Osteocyte (in vitro differentiated cells): ENCODE measurements around the gene TOX4. TPM values are rescaled to one million over a fixed set of nuclear protein-coding genes. Genes with fewer than 3 reads are reported as not detected.

Source experiments
- DNase-seq: peaks from one replicate; pipeline ENCODE4 v3.0.0; 2021; ENCODE audit warnings: mixed read lengths; ENCODE audit not compliant: unreplicated experiment; ENCODE audit errors: extremely low spot score
- H3K27ac Mint-ChIP-seq: one replicate; pipeline ENCODE4 v1.8.0; 2021; ENCODE audit warnings: mild to moderate bottlenecking, mixed read lengths; ENCODE audit not compliant: unreplicated experiment
- H3K27me3 Mint-ChIP-seq: one replicate; pipeline ENCODE4 v1.8.0; 2021; ENCODE audit warnings: mixed read lengths; ENCODE audit not compliant: unreplicated experiment
- H3K36me3 Mint-ChIP-seq: one replicate; pipeline ENCODE4 v1.8.0; 2021; ENCODE audit warnings: mixed read lengths; ENCODE audit not compliant: unreplicated experiment
- H3K4me1 Mint-ChIP-seq: one replicate; pipeline ENCODE4 v1.8.0; 2021; ENCODE audit warnings: mixed read lengths; ENCODE audit not compliant: unreplicated experiment
- H3K4me3 Mint-ChIP-seq: one replicate; pipeline ENCODE4 v1.8.0; 2021; ENCODE audit warnings: mild to moderate bottlenecking, moderate library complexity, mixed read lengths; ENCODE audit not compliant: unreplicated experiment
- H3K9me3 Mint-ChIP-seq: one replicate; pipeline ENCODE4 v1.8.0; 2021; ENCODE audit warnings: mixed read lengths; ENCODE audit not compliant: unreplicated experiment
- CTCF ChIP-seq: fragments of 200-600 bp; sonication (generic); IDR thresholded peaks from 2 replicates; pipeline ENCODE4 v1.5.0; 2021; ENCODE audit warnings: antibody characterized with exemption, mild to moderate bottlenecking, moderate library complexity
- total RNA-seq: library from RNA; stranded (reverse); gene quantifications from 2 replicates; pipeline ENCODE4 v1.2.1, GENCODE V29; 2021

Gene TOX4
- total RNA-seq, 1 donor from 2014 or later, result 78.8 TPM

GRCh38 chr14:21486640-21487087 lies 9.7 kb downstream of the TOX4 start:
- peaks cover 18% of the 10 kb centered on the region for H3K36me3 Mint-ChIP-seq
- peaks cover 4% of the 10 kb centered on the region for H3K4me1 Mint-ChIP-seq
- TF ChIP-seq CTCF, result no peak
- H3K27ac Mint-ChIP-seq, result peak overlapping the region; percentile 58
- H3K27me3 Mint-ChIP-seq, result no peaks in the 10 kb centered on the region
- H3K4me3 Mint-ChIP-seq, result no peak overlapping the region
- no peaks in the 10 kb centered on the region for H3K9me3 Mint-ChIP-seq
- DNase-seq, result no peak

GRCh38 chr14:21494902-21495762 lies 18.1 kb downstream of the TOX4 start:
- no peak for DNase-seq
- Mint-ChIP-seq H3K27me3 (no peaks in the 10 kb centered on the region), H3K9me3 (no peaks in the 10 kb centered on the region), H3K4me1 (no peaks in the 10 kb centered on the region), H3K4me3 (no peak overlapping the region), H3K27ac (peak overlapping the region; percentile 7), H3K36me3 (peaks cover 51% of the 10 kb centered on the region)
- TF ChIP-seq CTCF, result no peak

GRCh38 chr14:21496453-21496852 lies 19.5 kb downstream of the TOX4 start:
- Mint-ChIP-seq H3K27ac (no peak overlapping the region), H3K4me1 (no peaks in the 10 kb centered on the region), H3K36me3 (peaks cover 53% of the 10 kb centered on the region), H3K4me3 (no peak overlapping the region), H3K27me3 (no peaks in the 10 kb centered on the region), H3K9me3 (no peaks in the 10 kb centered on the region)
- no peak for TF ChIP-seq CTCF
- no peak for DNase-seq

- H3K9me3 Mint-ChIP-seq, result no peaks in the 10 kb centered on the region
- DNase-seq, result no peak
- peak overlapping the region; percentile 15 for H3K27ac Mint-ChIP-seq
- peak; percentile 66 for TF ChIP-seq CTCF
- peaks cover 48% of the 10 kb centered on the region for H3K36me3 Mint-ChIP-seq
- H3K27me3 Mint-ChIP-seq, result no peaks in the 10 kb centered on the region
- no peak overlapping the region for H3K4me3 Mint-ChIP-seq
- no peaks in the 10 kb centered on the region for H3K4me1 Mint-ChIP-seq
Measured at GRCh38 chr14:21498540-21499526, 21.8 kb downstream of the TOX4 start.
